Tibial artery (tissue), 4 donors: Measurements from ENCODE around the gene ACTR3.

Source experiments
- DNase-seq, 2 donors: peaks; one replicate each; pipeline ENCODE4 v3.0.0-alpha.2; 2019
- H3K27ac ChIP-seq, 2 donors: fragments of 200-600 bp; sonication (generic) in 1 of 2; 1 replicate in 1 of 2; 2 replicates in 1 of 2; pipeline ENCODE4 v1.5.1; 2018 to 2019; ENCODE audit warnings: mild to moderate bottlenecking in 1 of 2
- H3K27me3 ChIP-seq, 2 donors: fragments of 200-600 bp; sonication (generic) in 1 of 2; one replicate each; pipeline versions ENCODE4 v1.5.1 to v1.6.0; 2016 to 2019
- H3K36me3 ChIP-seq, 3 donors: fragments of 200-600 bp; sonication (generic) in 2 of 3; one replicate each; pipeline ENCODE4 v1.5.1; 2016 to 2019; ENCODE audit warnings: mild to moderate bottlenecking in 2 of 3
- H3K4me1 ChIP-seq, 4 donors: fragments of 200-600 bp; sonication (generic) in 2 of 4; 1 replicate in 3 of 4; 2 replicates in 1 of 4; pipeline ENCODE4 v1.5.1; 2016 to 2019
- H3K4me3 ChIP-seq, 2 donors: fragments of 200-600 bp; sonication (generic) in 1 of 2; 1 replicate in 1 of 2; 2 replicates in 1 of 2; pipeline ENCODE4 v1.5.1; 2018 to 2019; ENCODE audit warnings: mild to moderate bottlenecking in 2 of 2
- H3K9me3 ChIP-seq, 3 donors: fragments of 200-600 bp; sonication (generic) in 1 of 3; one replicate each; pipeline ENCODE4 v1.5.1; 2016 to 2019
- CTCF ChIP-seq, 2 experiments: fragments of 200-600 bp in 1 of 2; fragments of 450-650 bp in 1 of 2; IDR thresholded peaks; one replicate each; pipeline ENCODE4 v1.5.1; 2017 to 2019; ENCODE audit warnings: antibody characterized with exemption in 2 of 2, mild to moderate bottlenecking in 1 of 2, moderate library complexity in 1 of 2
- intact Hi-C: fragments of 100-400 bp; cut with DNase I; formaldehyde crosslinking; loops from one replicate; pipeline ENCODE4 v1.15.0; 2023; ENCODE audit warnings: low total_unique reads

Gene ACTR3

GRCh38 chr2:114001152-114001551 is 111.3 kb downstream of the ACTR3 start:
- no peaks in the 10 kb centered on the region for H3K36me3 ChIP-seq
- no peak for TF ChIP-seq CTCF (IDR thresholded peaks at IDR 0.05)
- no peaks in the 10 kb centered on the region for H3K4me1 ChIP-seq
- no peak for DNase-seq
- intact Hi-C loops = no loop called here
- H3K9me3 ChIP-seq = no peaks in the 10 kb centered on the region
- H3K4me3 ChIP-seq = no peak overlapping the region
- H3K27me3 ChIP-seq = no peaks in the 10 kb centered on the region
- H3K27ac ChIP-seq = no peak overlapping the region

- H3K36me3 ChIP-seq = no peaks in the 10 kb centered on the region
- intact Hi-C loops = no loop called here
Observed at GRCh38 chr2:114001937-114002336, 112.0 kb downstream of the ACTR3 start.

GRCh38 chr2:114005110-114005783 is 115.4 kb downstream of the ACTR3 start:
- Histone ChIP-seq H3K27me3 (no peaks in the 10 kb centered on the region), H3K9me3 (no peaks in the 10 kb centered on the region), H3K27ac (no peak overlapping the region), H3K36me3 (no peaks in the 10 kb centered on the region), H3K4me3 (no peak overlapping the region), H3K4me1 (no peaks in the 10 kb centered on the region)
- TF ChIP-seq CTCF (IDR thresholded peaks at IDR 0.05) = no peak
- intact Hi-C loops = no loop called here
- DNase-seq = no peak

More at GRCh38 chr2:114001937-114002336, 112.0 kb downstream of the ACTR3 start:
- no peak overlapping the region for H3K4me3 ChIP-seq
- H3K27me3 ChIP-seq = no peaks in the 10 kb centered on the region
- DNase-seq = no peak
- H3K27ac ChIP-seq = no peak overlapping the region
- H3K9me3 ChIP-seq = no peaks in the 10 kb centered on the region
- TF ChIP-seq CTCF (IDR thresholded peaks at IDR 0.05) = no peak
- no peaks in the 10 kb centered on the region for H3K4me1 ChIP-seq

GRCh38 chr2:114006460-114006859 is 116.6 kb downstream of the ACTR3 start:
- DNase-seq = no peak
- no peak for TF ChIP-seq CTCF (IDR thresholded peaks at IDR 0.05)
- Histone ChIP-seq H3K36me3 (no peaks in the 10 kb centered on the region), H3K9me3 (no peaks in the 10 kb centered on the region), H3K27me3 (no peaks in the 10 kb centered on the region), H3K4me1 (no peaks in the 10 kb centered on the region), H3K4me3 (no peak overlapping the region), H3K27ac (no peak overlapping the region)
- intact Hi-C loops = no loop called here

- Histone ChIP-seq H3K27me3 (no peaks in the 10 kb centered on the region), H3K9me3 (no peaks in the 10 kb centered on the region), H3K4me3 (no peak overlapping the region), H3K4me1 (no peaks in the 10 kb centered on the region), H3K36me3 (no peaks in the 10 kb centered on the region), H3K27ac (no peak overlapping the region)
- intact Hi-C loops = no loop called here
- no peak for DNase-seq
- TF ChIP-seq CTCF (IDR thresholded peaks at IDR 0.05) = no peak
Observed at GRCh38 chr2:114007436-114007835, 117.5 kb downstream of the ACTR3 start.

- Histone ChIP-seq H3K9me3 (no peaks in the 10 kb centered on the region), H3K27me3 (no peaks in the 10 kb centered on the region), H3K4me3 (no peak overlapping the region), H3K4me1 (no peaks in the 10 kb centered on the region), H3K36me3 (no peaks in the 10 kb centered on the region), H3K27ac (no peak overlapping the region)
- no peak for DNase-seq
- no peak for TF ChIP-seq CTCF (IDR thresholded peaks at IDR 0.05)
- intact Hi-C loops = no loop called here
Observed at GRCh38 chr2:114008720-114009119, 118.8 kb downstream of the ACTR3 start.
